ENCODE data around the gene TMEM150B.

The TMEM150B gene

GRCh38 chr19:55300886-55301458, 24.2 kb downstream of the TMEM150B start:
- H3K27me3 ChIP-seq, result no peaks in the 10 kb centered on the region
- H3K4me2 ChIP-seq, result peak overlapping the region; percentile 89
- peak overlapping the region; percentile 42; the same call in 1 of the 2 replicates for H3K27ac ChIP-seq
- H3K9ac ChIP-seq, result no peak overlapping the region
- H3K36me3 ChIP-seq, result peaks cover 60% of the 10 kb centered on the region
- H3K4me1 ChIP-seq, result peaks cover 24% of the 10 kb centered on the region
- no peak for TF ChIP-seq Cebpa-rat (IDR thresholded peaks at IDR 0.05)
- H3K9me3 ChIP-seq, result no peaks in the 10 kb centered on the region
- H4K20me1 ChIP-seq, result no peaks in the 10 kb centered on the region
- H3K4me3 ChIP-seq, result no peak overlapping the region

- H3K9me3 ChIP-seq, result no peaks in the 10 kb centered on the region
- H3K27ac ChIP-seq, result no peak overlapping the region
- no peak for TF ChIP-seq Cebpa-rat (IDR thresholded peaks at IDR 0.05)
- H3K9ac ChIP-seq, result 0 out of 2 replicates have a peak overlapping the region, but pooled peaks have one; percentile 15
- peaks cover 62% of the 10 kb centered on the region for H3K36me3 ChIP-seq
- H4K20me1 ChIP-seq, result no peaks in the 10 kb centered on the region
- H3K4me1 ChIP-seq, result peaks cover 19% of the 10 kb centered on the region
- H3K27me3 ChIP-seq, result no peaks in the 10 kb centered on the region
- H3K4me3 ChIP-seq, result no peak overlapping the region
- H3K4me2 ChIP-seq, result no peak overlapping the region
These were observed 25.1 kb downstream of the TMEM150B start for GRCh38 chr19:55299991-55300390.

- H3K4me2 ChIP-seq, result no peak overlapping the region
- no peaks in the 10 kb centered on the region for H3K9me3 ChIP-seq
- no peaks in the 10 kb centered on the region for H4K20me1 ChIP-seq
- peaks cover 61% of the 10 kb centered on the region for H3K36me3 ChIP-seq
- H3K27me3 ChIP-seq, result no peaks in the 10 kb centered on the region
- H3K27ac ChIP-seq, result no peak overlapping the region
- H3K4me1 ChIP-seq, result peaks cover 10% of the 10 kb centered on the region
- H3K4me3 ChIP-seq, result no peak overlapping the region
- no peak for TF ChIP-seq Cebpa-rat (IDR thresholded peaks at IDR 0.05)
- H3K9ac ChIP-seq, result no peak overlapping the region
These were observed 27.9 kb downstream of the TMEM150B start for GRCh38 chr19:55297267-55297666.

GRCh38 chr19:55289117-55289796, 35.9 kb downstream of the TMEM150B start:
- Histone ChIP-seq H3K4me2 (no peak overlapping the region), H3K9me3 (no peaks in the 10 kb centered on the region), H3K4me3 (no peak overlapping the region), H3K36me3 (peaks cover 41% of the 10 kb centered on the region), H3K9ac (no peak overlapping the region), H4K20me1 (no peaks in the 10 kb centered on the region), H3K4me1 (peaks cover 21% of the 10 kb centered on the region), H3K27ac (no peak overlapping the region), H3K27me3 (no peaks in the 10 kb centered on the region)
- TF ChIP-seq Cebpa-rat (IDR thresholded peaks at IDR 0.05), result no peak

- TF ChIP-seq Cebpa-rat (IDR thresholded peaks at IDR 0.05), result no peak
- H3K27me3 ChIP-seq, result no peaks in the 10 kb centered on the region
- no peak overlapping the region for H3K9ac ChIP-seq
- H3K4me3 ChIP-seq, result no peak overlapping the region
- no peak overlapping the region for H3K4me2 ChIP-seq
- no peaks in the 10 kb centered on the region for H4K20me1 ChIP-seq
- no peaks in the 10 kb centered on the region for H3K9me3 ChIP-seq
- H3K36me3 ChIP-seq, result peaks cover 25% of the 10 kb centered on the region
- H3K4me1 ChIP-seq, result peaks cover 32% of the 10 kb centered on the region
- H3K27ac ChIP-seq, result no peak overlapping the region
These were observed 37.6 kb downstream of the TMEM150B start for GRCh38 chr19:55287361-55288079.

GRCh38 chr19:55285229-55285890, 39.8 kb downstream of the TMEM150B start:
- no peaks in the 10 kb centered on the region for H4K20me1 ChIP-seq
- peak overlapping the region; percentile 68 for H3K27ac ChIP-seq
- H3K9ac ChIP-seq, result peak overlapping the region; percentile 68
- H3K9me3 ChIP-seq, result no peaks in the 10 kb centered on the region
- H3K4me1 ChIP-seq, result peaks cover 41% of the 10 kb centered on the region
- peak overlapping the region; percentile 63 for H3K4me3 ChIP-seq
- peak overlapping the region; percentile 82 for H3K4me2 ChIP-seq
- H3K27me3 ChIP-seq, result no peaks in the 10 kb centered on the region
- H3K36me3 ChIP-seq, result peaks cover 24% of the 10 kb centered on the region
- no peak for TF ChIP-seq Cebpa-rat (IDR thresholded peaks at IDR 0.05)

GRCh38 chr19:55284405-55285058, 40.6 kb downstream of the TMEM150B start:
- Histone ChIP-seq H3K4me2 (peak overlapping the region; percentile 82), H3K36me3 (peaks cover 22% of the 10 kb centered on the region), H3K4me3 (peak overlapping the region; percentile 63), H3K9me3 (no peaks in the 10 kb centered on the region), H4K20me1 (no peaks in the 10 kb centered on the region), H3K4me1 (peaks cover 44% of the 10 kb centered on the region), H3K9ac (peak overlapping the region; percentile 68), H3K27ac (peak overlapping the region; percentile 68), H3K27me3 (no peaks in the 10 kb centered on the region)
- TF ChIP-seq Cebpa-rat (IDR thresholded peaks at IDR 0.05), result no peak

- Histone ChIP-seq H3K4me3 (peak within 1 kb of the TSS; percentile 63), H3K36me3 (peaks cover 14% of the 10 kb centered on the region; the same call in 1 of the 2 replicates), H3K9ac (peak within 1 kb of the TSS; percentile 68), H3K27me3 (no peaks in the 10 kb centered on the region), H3K9me3 (no peaks in the 10 kb centered on the region), H3K4me1 (peaks cover 51% of the 10 kb centered on the region), H4K20me1 (no peaks in the 10 kb centered on the region), H3K27ac (peak within 1 kb of the TSS; percentile 68), H3K4me2 (peak within 1 kb of the TSS; percentile 82)
- no peak for TF ChIP-seq Cebpa-rat (IDR thresholded peaks at IDR 0.05)
These were observed 41.4 kb downstream of the TMEM150B start, which contains the start of gene BRSK1 for GRCh38 chr19:55283548-55284377. Gene BRSK1 (plus strand): TSS chr19:55283997. CDS start chr19:55284443, 446 bp downstream.

Measured in BLaER1 (cell line).